Astrocyte of the hippocampus (primary cell): Measurements from ENCODE around the gene CAVIN2.

Experiments
- DNase-seq: peaks from one replicate; pipeline ENCODE4 v3.0.0; 2011; ENCODE audit warnings: low read depth, low spot score

Gene CAVIN2

GRCh38 chr2:191864628-191865374, 17.9 kb upstream of the CAVIN2 start:
- DNase-seq = no peak

- no peak for DNase-seq
Observed at GRCh38 chr2:191863988-191864387, 17.1 kb upstream of the CAVIN2 start.

GRCh38 chr2:191862156-191862775, 15.4 kb upstream of the CAVIN2 start:
- DNase-seq = no peak

DNA sequence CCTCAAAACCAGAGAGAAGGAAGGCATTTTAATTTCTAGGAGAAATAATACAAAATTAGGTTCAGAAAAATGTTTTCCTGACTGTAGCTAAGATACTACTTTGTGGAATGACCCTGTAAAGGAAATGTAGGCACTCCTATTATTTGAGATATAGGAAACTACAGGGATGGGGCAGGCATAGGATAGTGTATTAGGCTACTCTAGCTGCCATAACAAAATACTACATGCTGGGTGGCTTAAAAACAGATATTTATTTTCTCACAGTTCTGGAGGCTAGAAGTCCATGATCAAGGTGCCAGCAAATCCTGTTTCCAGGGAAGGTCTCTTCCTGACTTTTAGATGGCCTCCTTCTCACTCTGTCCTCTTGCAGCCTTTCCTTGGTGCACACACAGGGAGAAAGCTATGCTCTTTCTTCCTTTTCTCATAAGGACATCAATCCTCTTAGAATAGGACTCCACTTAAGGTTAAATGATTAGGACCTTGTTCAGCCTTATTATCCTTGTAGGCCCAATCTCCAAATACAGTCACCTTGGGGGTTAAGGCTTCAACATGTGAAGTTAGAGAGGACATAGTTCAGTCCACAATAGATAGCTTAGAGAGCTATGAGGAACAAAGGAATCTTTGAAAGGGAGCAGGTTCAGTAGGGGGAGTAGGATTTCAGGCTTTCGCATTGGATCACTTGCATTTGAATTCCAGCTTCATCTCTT, 14.0 kb upstream of the CAVIN2 start:
- DNase-seq = no peak

DNA sequence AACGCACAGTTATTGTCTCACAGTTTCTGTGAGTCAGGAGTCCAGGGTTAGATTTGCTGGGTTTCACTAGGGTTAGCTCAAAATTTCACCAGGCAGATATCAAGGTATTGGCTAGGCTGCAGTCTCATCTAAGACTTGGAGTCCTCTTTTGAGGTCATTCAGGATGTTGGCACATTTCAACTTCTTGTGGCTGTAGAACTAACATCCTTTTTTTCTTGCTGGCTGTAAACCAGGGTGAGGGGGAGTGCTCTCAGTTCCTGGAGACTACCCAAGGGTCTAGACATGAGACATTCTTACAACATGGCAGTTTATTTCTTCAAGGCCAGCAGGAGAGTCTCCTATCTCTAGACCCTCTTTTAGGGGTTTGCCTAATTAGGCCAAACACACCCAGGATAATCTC, 12.8 kb upstream of the CAVIN2 start:
- no peak for DNase-seq

- no peak for DNase-seq
Observed at GRCh38 chr2:191857886-191858285, 11.0 kb upstream of the CAVIN2 start.

GRCh38 chr2:191857259-191857805, 10.4 kb upstream of the CAVIN2 start:
- DNase-seq = peak; percentile 38

- no peak for DNase-seq
Observed at GRCh38 chr2:191856111-191856876, 9.4 kb upstream of the CAVIN2 start.

DNA sequence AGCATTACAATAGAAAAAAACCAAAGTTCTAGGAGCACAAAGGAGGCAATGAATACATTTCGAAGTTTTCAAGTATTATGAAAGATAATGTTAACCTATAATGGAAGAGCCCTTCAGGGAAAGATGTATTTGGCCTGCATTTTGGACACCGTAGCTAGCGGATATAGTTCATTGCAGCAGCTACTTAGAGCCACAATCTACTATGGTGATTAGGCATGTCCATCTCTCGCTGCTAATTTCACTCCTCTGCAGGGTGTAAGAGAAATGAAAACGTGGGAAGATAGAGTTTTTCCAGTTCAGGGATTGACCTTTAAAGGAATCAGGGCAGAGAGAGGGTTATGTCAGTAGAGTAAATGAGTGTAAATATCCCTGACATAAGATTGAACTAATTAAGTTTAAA, 8.5 kb upstream of the CAVIN2 start:
- no peak for DNase-seq

DNA sequence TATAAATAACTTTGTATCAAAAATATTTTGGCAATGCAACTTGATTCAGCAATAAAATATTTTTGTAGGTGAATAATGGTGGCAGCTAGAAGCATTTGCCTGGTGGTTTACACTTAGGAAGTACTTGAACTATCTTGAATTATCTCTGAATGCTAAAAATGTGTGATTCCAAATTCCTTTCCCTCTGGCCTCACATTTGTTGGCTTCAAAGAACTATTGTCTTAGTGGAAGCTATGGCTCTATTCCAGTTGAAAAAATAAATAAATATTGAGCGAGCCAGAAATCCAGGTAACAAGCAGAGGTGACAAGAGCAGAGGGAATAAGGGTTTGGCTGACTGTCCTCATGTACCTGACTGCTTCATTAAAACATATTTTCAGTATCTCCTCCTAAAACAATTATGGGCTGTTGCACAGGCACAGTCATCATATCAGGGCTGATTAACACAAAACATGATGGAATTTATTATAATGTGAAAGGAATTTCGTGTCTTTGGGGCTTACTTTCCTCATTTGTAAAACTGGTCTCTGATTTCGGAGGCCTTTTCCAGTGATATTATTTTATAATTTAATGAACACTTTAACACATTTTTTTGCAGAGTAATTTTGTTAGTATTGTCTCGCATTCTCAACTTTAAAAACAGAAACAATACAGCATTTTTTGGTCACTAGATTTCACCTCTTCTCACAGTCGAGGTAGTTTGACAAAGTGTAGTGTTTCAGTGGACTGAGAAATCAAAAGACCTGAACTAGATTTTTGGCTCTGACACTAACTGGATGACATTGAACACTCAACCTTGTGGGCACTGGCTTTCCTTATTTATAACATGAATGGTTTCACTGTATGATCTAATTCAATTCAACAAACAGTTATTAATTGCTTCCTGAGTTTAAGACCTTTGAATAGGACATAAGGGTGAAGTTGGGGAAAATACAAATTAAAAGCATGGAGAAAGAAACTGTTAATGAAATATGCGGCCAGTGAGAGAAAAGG, 7.8 kb upstream of the CAVIN2 start:
- peak; percentile 53 for DNase-seq

- DNase-seq = no peak
Observed at GRCh38 chr2:191853843-191854242, 7.0 kb upstream of the CAVIN2 start.

DNA sequence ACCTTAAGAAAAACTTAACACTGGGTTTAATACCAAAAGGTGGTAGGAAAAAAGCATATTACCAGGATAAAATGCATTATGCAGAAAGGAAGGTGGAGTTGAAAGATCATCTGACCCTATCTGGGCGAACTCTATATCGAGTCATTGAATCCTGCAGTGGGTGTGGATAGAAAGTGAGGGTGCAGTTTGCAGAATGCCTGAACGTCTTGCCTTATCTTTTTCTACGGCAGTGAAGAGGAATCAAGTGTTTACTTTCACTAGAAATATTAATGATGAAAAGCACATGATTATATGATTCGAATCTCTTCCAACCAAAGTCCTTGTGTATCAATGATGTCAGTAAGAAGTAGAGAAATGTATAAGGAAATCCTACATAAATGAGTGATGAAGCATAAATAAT, 4.3 kb upstream of the CAVIN2 start:
- DNase-seq = no peak

DNA sequence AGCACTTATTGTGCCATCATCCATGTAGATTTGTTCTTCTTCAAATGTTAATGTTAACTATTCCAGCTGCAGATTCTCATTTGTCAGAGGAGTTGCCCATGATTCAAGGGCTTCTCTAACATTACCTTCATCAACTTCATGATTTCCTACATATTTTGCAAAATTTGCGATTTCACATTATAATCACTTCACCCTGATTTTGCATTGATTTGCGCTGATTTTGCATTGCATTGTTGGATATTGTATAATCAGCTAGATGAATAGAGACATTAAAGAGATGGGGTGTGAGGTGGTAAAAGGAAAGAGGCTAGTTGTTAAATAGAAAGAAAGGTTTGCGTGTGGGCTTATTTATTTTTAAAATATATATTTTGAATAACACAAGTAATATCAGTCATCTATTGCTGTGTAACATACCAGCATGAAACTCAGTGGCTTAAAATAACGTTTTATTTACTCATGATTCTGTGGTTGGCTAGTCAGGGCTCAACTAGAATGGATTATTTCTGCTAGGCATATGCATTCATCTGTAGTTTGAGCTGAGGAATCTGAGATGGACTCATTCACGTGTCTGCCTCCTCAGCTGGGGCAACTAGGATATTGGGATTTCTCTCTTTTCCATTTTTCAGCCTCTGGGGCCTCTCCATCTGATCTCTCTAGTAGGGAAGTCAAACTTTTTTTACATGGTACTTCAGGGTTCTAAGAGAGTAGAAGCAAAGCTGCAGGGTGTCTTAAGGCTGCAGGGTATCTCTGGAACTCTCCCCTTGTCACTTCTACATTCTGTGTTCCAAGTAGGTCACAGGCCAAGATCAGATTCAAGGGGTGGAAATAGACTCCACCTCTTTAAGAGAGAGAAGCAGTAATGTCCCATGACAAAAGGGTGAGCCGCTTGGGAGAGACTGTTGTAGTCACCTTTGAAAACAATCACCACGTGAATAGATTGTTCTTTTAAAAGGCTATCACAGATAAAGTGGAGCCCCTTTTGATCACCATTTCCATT, 2.2 kb upstream of the CAVIN2 start:
- no peak for DNase-seq

DNA sequence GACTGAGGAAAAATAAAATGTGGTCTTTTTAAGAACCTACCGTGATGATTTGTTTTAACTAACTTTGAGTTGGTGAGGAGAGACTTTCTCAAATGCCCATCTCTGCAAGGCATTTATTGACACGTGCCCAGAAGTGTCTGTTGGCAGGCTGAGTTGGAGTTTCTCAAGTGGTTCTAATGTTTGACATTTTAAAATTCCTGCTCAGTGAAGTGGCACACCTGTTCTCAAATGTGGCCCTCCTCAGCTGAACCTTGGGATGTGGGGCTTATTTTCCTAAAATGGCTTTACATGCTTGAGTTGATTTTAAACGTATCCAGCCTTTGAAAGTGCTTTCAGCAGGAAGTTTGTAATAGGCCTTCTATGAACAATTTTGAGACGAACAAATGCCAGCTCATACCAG, 876 bp upstream of the CAVIN2 start:
- no peak for DNase-seq

- DNase-seq = no peak
Observed at GRCh38 chr2:191845876-191846514, 893 bp downstream of the CAVIN2 start.

GRCh38 chr2:191845248-191845715, 1.6 kb downstream of the CAVIN2 start:
- no peak for DNase-seq

- DNase-seq = no peak
Observed at GRCh38 chr2:191844706-191845105, 2.2 kb downstream of the CAVIN2 start.

DNA sequence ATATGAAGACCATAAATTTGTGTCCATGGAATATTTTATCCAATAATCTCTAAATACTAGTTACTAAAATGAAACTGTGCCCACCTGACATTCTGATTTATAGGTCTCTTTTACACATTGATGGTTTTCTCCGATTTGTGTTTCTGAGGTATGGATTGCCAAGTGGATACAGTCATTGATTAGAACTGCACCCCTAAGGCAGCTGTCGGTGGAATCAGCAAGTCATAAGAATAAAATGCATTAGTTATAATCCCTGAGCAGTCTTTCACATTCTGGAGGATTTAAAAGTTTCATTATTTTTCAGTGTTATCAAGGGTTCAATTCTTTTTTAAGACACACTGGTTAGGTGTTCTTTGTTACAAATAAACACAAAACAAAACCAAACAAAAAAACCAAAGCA, 6.0 kb downstream of the CAVIN2 start:
- no peak for DNase-seq
